Right atrium auricular region (tissue), 2 donors: Measurements from ENCODE around the gene GUCY2C. TPM values are rescaled to one million over a fixed set of nuclear protein-coding genes. Genes with fewer than 3 reads are reported as not detected.

Experiments used
- DNase-seq: peaks from one replicate; pipeline ENCODE4 v3.0.0-alpha.2; 2019; ENCODE audit warnings: low spot score
- H3K27ac ChIP-seq, 2 donors: fragments of 200-600 bp; sonication (generic); 1 replicate in 1 of 2; 2 replicates in 1 of 2; pipeline ENCODE4 v1.5.1; 2016 to 2019
- H3K27me3 ChIP-seq, 2 donors: fragments of 200-600 bp; sonication (generic); one replicate each; pipeline versions ENCODE4 v1.5.1 to v1.6.0; 2017 to 2019
- H3K36me3 ChIP-seq: fragments of 200-600 bp; sonication (generic); one replicate; pipeline ENCODE4 v1.5.1; 2016
- H3K4me1 ChIP-seq, 2 donors: fragments of 200-600 bp; sonication (generic); one replicate each; pipeline versions ENCODE4 v1.5.1 to v1.6.0; 2017 to 2019
- H3K4me3 ChIP-seq, 2 donors: fragments of 200-600 bp; sonication (generic); 1 replicate in 1 of 2; 2 replicates in 1 of 2; pipeline ENCODE4 v1.5.1; 2017 to 2019; ENCODE audit warnings: mild to moderate bottlenecking in 1 of 2, moderate library complexity in 1 of 2
- H3K9me3 ChIP-seq, 2 donors: fragments of 200-600 bp; sonication (generic); one replicate each; pipeline ENCODE4 v1.5.1; 2019
- total RNA-seq, 2 donors: library from RNA; depleted of rRNA; stranded (reverse); fragments of >200 nt; gene quantifications; one replicate each; pipeline ENCODE4 v1.1.0, GENCODE V29; 2016
- TF ChIP-seq, protein P1 (sequence below), 2 donors: fragments of 200-600 bp; sonication (generic); IDR thresholded peaks; one replicate each; pipeline ENCODE4 v1.5.1; 2019; ENCODE audit warnings: antibody characterized with exemption in 2 of 2

The GUCY2C gene
- total RNA-seq, 2 donors from 2014 or later: not detected

- H3K27me3 ChIP-seq: no peaks in the 10 kb centered on the region
- H3K4me3 ChIP-seq: no peak overlapping the region
- TF ChIP-seq, protein P1, sequence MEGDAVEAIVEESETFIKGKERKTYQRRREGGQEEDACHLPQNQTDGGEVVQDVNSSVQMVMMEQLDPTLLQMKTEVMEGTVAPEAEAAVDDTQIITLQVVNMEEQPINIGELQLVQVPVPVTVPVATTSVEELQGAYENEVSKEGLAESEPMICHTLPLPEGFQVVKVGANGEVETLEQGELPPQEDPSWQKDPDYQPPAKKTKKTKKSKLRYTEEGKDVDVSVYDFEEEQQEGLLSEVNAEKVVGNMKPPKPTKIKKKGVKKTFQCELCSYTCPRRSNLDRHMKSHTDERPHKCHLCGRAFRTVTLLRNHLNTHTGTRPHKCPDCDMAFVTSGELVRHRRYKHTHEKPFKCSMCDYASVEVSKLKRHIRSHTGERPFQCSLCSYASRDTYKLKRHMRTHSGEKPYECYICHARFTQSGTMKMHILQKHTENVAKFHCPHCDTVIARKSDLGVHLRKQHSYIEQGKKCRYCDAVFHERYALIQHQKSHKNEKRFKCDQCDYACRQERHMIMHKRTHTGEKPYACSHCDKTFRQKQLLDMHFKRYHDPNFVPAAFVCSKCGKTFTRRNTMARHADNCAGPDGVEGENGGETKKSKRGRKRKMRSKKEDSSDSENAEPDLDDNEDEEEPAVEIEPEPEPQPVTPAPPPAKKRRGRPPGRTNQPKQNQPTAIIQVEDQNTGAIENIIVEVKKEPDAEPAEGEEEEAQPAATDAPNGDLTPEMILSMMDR (IDR thresholded peaks at IDR 0.05): no peak
- no peaks in the 10 kb centered on the region for H3K36me3 ChIP-seq
- H3K27ac ChIP-seq: no peak overlapping the region
- H3K4me1 ChIP-seq: no peaks in the 10 kb centered on the region
- DNase-seq: no peak
- peaks cover 0 to 44% of the 10 kb centered on the region in 2 donors for H3K9me3 ChIP-seq
These were observed 94.5 kb downstream of the GUCY2C start for GRCh38 chr12:14601692-14602478.

DNA sequence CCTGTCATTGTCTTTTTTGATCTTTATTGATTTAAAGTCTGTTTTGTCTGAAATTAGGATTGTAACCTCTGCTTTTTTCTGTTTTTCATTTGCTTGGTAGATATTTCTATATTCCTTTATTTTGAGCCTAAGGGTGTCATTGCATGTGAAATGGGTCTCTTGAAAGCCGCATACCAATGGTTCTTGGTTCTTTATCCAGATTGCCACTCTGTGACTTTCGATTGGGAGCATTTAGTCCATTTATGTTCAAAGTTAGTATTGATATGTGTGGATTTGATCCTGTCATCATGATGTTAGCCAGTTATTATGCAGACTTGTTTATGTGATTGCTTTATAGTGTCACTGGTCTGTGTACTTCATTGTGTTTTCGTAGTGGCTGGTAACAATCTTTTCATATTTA lies 98.9 kb downstream of the GUCY2C start:
- TF ChIP-seq, protein P1 (IDR thresholded peaks at IDR 0.05): no peak
- Histone ChIP-seq H3K4me1 (no peaks in the 10 kb centered on the region), H3K9me3 (peaks cover 0 to 10% of the 10 kb centered on the region in 2 donors), H3K4me3 (no peak overlapping the region), H3K36me3 (no peaks in the 10 kb centered on the region), H3K27me3 (no peaks in the 10 kb centered on the region), H3K27ac (no peak overlapping the region)
- no peak for DNase-seq

- Histone ChIP-seq H3K27ac (no peak overlapping the region), H3K4me3 (no peak overlapping the region), H3K9me3 (peaks cover 0 to under 1% of the 10 kb centered on the region in 2 donors), H3K36me3 (no peaks in the 10 kb centered on the region), H3K4me1 (no peaks in the 10 kb centered on the region), H3K27me3 (no peaks in the 10 kb centered on the region)
- TF ChIP-seq, protein P1 (IDR thresholded peaks at IDR 0.05): no peak
- DNase-seq: no peak
These were observed 104.7 kb downstream of the GUCY2C start for GRCh38 chr12:14591719-14592118.

DNA sequence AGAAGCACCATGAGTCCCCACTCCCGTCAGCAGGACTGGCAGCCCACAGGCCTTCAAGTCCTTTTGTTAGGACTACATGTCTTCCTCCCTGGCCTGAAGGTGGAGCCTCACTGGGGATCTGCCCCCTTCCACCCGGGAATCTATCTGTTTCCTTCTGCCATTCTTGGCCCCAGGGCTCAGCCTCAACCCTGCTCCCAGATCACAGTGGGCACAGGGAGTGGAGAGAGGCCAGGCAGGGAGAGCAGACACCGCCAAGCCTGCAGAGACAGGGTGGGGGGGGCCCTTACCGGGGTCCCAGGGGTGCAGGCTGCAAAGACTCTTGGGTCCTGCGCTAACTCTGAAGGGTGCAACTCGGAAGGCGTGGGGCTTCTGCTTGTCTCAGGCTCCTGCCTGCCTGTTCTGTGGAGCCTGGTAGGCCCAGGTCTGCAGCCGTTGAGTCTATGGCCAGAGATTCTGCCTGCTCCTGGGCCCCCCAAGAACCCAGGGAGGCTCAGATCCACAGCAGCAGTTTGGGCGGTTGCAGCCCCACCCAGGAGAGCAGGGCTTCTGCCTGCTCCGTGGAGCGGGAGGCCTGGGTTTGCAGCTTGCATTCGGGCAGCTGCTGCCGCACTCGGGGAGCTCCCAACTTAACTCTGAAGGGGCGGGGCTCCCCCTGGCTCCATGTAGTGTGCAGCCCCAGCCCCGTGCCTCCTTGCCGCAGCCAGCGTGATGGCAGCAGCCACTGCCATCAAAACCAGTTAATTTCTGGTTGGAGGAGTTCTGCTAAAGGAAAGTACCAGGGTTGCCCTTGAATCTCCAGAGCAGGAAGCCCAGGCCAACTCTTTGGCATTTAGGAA lies 107.0 kb downstream of the GUCY2C start:
- Histone ChIP-seq H3K27me3 (no peaks in the 10 kb centered on the region), H3K4me1 (no peaks in the 10 kb centered on the region), H3K36me3 (no peaks in the 10 kb centered on the region), H3K27ac (no peak overlapping the region), H3K4me3 (no peak overlapping the region), H3K9me3 (no peaks in the 10 kb centered on the region)
- TF ChIP-seq, protein P1 (IDR thresholded peaks at IDR 0.05): no peak
- DNase-seq: no peak

DNA sequence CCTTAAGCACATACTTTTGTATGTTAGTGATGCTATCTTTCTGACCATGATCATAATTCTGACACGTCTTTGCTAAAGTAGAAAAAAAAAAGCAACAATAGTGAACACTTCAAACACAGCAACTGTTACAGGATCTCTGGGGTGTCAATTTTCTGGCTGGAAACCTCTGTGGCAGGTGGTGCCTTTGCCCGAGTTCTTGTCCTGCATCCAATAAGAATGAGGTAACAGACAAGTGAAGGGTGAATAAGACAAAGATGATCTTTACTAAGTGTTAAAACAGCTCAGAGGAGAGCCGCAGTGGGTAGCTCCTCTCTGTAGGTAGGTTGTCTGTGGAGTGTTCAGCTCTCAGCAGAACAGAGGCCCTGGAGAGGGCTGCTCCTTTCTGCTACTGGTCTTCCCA lies 107.8 kb downstream of the GUCY2C start:
- no peak overlapping the region for H3K27ac ChIP-seq
- DNase-seq: no peak
- TF ChIP-seq, protein P1 (IDR thresholded peaks at IDR 0.05): no peak
- no peaks in the 10 kb centered on the region for H3K4me1 ChIP-seq
- no peaks in the 10 kb centered on the region for H3K27me3 ChIP-seq
- H3K36me3 ChIP-seq: no peaks in the 10 kb centered on the region
- H3K4me3 ChIP-seq: no peak overlapping the region
- H3K9me3 ChIP-seq: no peaks in the 10 kb centered on the region
